Stimulated activated CD8-positive, alpha-beta memory T cell treated with anti-CD3 and anti-CD28 coated beads, Interleukin-7, amount 100 ng/mL, for 48 hours (primary cell): ENCODE data around the gene TRPM5.
"Not testable (repeated sequence)": the region's sequence is repeated elsewhere in the genome, so short reads cannot be mapped to it uniquely, and the experiment has no call there.

Experiments
- DNase-seq, 2 donors: peaks; one replicate each; pipeline ENCODE4 v3.0.0-alpha.2; 2020; ENCODE audit warnings: low read depth in 1 of 2; ENCODE audit errors: extremely low read depth in 1 of 2

TRPM5 gene, protein sequence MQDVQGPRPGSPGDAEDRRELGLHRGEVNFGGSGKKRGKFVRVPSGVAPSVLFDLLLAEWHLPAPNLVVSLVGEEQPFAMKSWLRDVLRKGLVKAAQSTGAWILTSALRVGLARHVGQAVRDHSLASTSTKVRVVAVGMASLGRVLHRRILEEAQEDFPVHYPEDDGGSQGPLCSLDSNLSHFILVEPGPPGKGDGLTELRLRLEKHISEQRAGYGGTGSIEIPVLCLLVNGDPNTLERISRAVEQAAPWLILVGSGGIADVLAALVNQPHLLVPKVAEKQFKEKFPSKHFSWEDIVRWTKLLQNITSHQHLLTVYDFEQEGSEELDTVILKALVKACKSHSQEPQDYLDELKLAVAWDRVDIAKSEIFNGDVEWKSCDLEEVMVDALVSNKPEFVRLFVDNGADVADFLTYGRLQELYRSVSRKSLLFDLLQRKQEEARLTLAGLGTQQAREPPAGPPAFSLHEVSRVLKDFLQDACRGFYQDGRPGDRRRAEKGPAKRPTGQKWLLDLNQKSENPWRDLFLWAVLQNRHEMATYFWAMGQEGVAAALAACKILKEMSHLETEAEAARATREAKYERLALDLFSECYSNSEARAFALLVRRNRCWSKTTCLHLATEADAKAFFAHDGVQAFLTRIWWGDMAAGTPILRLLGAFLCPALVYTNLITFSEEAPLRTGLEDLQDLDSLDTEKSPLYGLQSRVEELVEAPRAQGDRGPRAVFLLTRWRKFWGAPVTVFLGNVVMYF (N-terminal part only)

DNA sequence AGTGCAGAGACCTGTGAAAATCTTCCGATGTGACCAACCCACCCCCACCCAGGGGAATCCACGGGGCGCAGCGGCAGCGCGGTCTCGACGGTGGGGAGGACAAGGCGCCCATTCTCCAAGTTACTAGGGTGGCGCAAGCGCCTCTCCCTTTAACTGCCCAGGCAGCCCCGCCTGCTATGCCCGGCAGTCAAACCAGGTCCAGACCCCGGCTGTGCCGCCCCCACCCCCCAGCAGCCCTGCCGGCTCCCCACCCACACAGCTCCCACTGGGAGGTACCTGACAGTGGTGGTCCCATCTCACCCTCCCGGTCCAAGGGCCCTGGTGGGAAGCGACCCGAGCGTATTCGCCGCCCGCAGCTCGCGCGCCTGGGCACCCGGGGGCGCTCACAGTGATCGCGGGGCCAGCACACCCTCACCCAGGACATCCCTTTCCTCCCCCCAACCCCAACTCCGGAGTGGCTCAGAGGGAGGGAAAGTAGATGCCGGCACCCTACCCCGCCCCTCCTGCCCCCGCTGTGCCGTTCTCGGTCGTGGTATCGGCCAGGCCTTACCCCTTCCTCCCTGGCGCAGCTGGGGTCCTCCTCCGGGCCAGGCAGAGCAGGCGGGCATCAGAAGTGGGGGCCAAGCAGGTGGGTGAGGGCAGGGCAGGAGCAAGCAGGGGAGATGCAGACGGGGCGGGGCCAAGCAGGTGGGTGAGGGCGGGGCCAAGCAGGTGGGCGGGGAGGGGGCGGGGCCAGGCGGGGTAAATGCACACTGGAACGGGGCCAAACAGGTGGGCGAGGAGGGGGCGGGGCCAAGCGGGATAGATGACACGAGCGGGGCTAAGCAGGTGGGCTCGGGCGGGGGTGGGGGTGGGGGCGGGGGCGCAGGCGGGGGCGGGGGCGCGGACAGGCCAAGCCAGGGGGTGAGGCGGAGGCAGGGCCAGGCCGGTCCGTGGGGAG lies at the start of gene TRPM5:
TRPM5 (minus strand) TSS at position 634 of the 940 bp plus-strand sequence. CDS start 21,478 bp downstream, outside the sequence.
- DNase-seq, result peak in 1 of 2 donors; percentile 62

DNA sequence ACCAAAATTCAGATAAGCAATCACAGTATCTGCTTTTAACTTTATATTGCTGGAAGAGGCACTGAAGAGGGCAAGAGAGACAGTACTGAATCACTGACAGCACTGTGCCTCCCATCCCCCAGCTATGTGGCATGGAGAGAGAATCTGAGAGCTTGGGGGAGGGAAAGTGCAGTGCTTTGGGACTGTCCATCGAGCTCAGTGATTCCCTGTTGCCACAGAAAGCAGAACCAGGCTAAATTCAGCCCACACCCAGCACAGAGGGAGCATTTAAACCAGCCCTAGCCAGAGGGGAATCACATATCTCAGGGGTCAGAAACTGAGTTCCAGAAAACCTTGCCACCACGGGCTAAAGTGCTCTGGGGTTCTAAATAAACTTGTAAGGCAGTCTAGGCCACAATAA lies 44.8 kb upstream of the TRPM5 start:
- no peak for DNase-seq

DNA sequence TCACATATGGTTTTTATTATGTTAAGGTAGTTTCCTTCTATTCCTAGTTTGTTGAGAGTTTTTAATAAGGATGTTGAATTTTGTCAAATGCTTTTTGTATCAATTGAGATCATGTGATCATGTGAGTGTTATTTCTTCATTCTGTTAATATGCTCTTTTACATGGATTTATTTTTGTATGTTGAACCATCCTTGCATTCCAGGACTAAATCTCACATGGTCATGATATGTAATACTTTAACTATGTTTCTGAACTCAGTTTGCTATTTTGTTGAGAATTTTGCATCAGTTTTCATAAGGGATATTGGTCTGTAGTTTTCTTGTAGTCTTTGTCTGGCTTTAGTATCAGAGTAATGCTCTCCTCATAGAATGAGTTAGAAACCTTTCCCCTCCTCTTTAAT lies 43.7 kb upstream of the TRPM5 start:
- no peak for DNase-seq

DNA sequence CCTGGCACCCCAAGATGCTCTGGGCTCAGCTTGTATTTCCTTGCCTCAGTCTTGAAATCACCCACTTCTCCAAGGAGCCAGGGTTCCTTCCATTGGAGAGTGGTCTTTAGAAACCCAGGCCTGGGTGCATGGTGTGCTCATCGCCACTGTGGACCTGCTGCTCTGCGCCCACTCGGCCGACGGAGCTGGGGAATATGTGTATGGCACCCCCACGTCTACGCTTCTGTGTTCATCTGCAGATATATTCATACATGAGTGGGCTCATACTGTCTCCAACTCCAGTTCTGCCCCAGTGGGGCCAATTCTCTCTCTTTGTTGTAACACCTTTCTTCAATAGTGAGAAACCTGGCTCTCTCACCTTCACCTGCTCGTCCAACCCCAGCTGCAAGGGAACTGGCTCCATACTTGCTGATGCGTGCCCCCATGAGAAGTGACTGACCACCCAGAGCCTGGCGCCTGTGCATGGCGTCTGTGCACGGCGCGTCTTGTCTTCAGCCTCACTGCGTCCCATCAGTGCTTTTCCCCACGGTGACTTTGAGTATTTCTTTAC lies 40.3 kb upstream of the TRPM5 start:
- DNase-seq, result no peak

DNA sequence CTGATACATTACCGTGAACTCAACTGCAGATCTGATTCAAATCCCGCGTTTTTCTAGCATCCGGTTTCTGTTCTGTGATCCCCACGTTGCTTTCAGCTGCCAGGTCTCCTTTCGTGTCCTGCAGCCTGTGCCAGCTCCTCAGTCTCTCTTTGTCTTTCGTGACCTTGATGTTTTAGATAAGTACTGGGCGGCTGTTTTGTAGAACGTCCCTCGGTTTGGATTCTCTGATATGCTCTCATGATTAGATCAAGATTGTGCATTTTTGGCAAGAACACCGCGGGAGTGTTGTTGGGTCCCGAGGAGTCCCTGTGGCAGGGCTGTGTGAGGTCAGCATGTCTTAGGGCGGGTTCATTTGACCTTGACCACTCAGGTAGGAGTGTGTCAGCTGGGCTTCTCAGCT lies 39.1 kb upstream of the TRPM5 start:
- DNase-seq, result no peak

DNA sequence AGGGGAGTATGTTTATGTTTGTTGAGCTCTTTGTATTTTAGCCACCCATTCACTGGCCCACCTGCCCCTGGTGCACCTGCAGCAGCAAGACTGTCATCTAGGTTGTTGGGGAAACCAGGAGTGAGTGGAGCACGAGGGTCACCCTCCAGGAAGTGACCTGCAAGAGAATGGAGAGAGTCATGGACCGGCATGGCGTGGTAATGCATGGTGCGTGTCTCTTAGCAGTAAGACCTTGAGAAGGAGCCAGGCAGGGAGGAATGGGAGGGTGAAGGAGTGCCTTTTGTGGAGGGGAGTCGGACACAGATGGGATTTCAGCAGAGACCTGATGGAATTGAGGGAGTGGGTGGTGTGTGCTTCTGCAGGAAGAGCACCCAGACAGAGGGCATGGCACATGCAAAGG lies 38.4 kb upstream of the TRPM5 start:
- DNase-seq, result no peak

DNA sequence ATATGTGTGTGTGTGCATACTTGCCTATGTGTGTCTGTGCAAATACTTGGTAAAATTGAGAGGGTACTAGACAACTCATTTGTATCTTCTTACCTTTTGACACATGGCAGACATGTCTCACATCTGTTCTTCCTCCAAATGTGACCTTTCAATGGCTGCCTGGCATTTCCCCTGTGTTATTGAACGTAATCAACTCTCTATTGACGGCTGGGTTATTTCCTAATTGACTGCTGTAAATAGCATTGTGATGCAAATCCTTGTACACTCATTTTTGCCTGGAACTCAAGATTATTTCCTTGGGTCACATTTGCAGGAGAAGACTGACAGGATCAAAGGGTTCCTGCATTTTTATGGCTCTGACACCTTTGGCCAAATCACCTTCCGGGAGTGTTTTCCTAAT lies 37.9 kb upstream of the TRPM5 start:
- DNase-seq, result no peak

DNA sequence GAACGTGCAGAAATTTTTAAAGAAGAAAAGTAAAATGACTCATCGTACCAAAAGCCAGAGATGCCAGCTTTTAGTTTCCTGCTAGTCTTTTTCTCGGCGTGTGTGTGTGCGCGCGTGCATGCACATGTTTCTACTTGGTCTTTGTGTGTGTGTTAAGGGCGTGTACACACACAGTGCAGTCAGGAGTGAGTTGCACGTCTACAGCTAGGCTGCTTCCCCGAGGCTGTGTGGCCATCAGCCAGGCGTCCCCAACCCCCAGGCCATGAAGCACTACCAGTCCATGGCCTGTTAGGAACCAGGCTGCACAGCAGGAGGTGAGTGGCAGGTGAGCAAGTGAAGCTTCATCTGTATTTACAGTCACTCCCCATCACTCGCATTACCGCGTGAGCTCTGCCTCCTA lies 36.9 kb upstream of the TRPM5 start:
- no peak for DNase-seq

DNA sequence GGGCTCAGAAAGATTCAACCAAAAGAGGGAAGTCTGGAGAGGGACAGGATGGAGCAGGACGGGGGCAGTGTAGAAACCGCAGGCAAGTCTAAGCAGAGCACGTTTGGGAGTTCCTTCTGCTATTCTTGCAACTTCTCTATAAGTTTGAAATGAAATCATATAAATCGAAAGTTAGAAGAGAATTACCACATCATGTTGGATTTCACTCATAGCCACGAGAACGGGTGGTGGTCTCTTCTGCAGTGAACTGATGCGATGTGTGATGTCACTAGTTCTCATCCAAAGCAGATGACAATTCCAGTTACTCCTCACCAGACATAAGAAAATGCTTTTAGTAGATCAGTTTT lies 36.5 kb upstream of the TRPM5 start:
- DNase-seq, result no peak

DNA sequence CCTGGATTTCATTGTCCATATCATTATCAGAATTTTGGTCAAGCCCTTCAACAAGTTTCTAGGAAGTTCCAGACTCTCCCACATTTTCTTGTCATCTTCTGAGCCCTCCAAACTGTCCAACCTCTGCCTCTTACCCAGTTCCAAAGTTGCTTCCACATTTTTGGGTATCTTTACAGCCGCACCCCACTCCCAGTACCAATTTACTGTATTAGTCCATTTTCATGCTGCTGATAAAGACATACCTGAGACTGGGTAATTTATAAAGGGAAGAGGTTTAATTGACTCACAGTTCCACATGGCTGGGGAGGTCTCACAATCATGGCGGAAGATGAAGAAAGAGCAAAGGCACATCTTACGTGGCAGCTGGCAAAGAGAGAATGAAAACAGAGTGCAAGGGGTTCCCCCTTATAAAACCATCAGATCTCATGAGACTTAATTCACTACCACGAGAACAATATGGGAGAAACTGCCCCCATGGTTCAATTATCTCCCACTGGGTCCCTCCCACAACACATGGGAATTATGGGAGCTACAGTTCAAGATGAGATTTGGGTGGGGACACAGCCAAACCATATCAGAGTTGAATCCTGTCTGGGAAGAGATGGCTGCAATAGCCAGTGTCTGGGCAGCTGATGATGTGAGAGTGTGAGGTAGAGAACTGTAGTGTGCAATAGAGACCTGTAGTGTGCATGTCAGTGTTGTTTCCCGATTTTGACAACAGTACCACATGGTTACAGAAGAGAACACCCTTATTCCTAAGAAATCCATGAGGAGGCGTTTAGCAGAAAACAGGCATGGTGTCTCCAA lies 36.0 kb upstream of the TRPM5 start:
- not testable (repeated sequence) for DNase-seq

DNA sequence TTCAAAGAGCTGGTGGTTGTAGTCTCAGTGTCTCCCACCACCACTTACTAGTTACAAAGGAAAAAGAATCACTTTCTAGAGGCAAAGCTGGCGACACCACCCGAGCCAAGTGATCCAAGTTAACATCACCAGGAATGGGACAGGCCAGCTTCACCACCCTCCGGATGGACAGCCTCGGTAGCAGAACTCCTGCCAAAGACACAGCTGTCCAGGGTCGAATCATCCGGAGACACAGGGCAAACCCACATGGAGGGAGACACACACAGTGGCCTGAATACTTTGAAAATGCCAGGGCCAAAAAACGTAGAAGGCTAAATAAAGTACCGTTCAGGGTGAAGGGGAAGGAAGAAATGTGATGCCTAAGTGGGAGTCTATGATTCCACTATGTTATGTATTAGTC lies 33.6 kb upstream of the TRPM5 start:
- no peak for DNase-seq

DNA sequence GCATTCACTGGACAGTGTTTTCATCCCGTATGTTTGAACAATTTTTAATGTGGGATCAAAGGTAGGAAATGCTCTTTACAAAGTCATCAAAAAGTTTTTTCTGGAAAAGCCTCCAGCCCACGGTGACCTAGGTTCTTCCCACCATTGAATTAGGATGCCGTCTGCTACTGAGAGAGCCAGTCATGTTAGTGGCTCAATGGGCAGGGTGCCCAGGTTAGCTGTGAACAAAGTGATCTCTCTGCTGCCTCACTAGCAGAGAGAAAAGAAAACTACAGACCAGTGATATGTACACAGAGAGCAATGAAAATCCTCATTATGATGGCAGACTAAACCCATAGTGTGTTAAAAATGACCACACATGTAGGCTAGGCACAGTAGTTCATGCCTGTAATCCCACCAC lies 32.9 kb upstream of the TRPM5 start:
- DNase-seq, result no peak

DNA sequence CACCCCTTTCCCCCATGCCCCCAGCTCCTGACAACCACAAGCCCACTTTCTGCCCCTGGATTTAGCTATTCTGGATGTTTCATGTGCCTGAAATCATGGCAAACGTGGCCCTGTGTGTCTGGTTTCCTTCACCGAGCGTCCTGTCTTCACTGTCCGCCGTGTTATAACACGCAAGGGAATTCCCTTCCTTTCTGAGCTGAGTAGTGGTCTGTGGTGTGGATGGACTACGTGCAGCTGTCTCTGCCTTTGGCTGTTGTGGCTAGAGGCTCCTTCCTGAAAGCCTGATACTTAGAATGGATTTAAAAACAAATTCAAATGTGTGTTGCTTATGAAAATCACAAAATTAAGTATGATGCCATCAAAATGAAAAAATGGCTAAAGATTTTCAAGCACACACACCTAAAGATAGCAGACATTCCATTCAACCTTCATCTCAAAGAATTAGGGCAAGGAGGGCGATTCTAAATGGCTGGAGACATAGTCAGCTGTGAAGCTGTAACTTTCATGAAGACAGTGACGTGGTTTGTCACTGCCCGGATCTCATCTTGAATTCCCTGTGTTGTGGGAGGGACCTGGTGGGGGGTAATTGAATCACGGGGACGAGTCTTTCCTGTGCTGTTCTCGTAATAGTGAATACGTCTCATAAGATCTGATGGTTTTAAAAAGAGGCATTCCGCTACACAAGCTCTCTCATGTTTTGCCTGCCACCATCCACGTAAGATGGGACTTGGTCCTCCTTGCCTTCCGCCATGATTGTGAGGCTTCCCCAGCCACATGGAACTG lies 31.0 kb upstream of the TRPM5 start:
- no peak for DNase-seq

DNA sequence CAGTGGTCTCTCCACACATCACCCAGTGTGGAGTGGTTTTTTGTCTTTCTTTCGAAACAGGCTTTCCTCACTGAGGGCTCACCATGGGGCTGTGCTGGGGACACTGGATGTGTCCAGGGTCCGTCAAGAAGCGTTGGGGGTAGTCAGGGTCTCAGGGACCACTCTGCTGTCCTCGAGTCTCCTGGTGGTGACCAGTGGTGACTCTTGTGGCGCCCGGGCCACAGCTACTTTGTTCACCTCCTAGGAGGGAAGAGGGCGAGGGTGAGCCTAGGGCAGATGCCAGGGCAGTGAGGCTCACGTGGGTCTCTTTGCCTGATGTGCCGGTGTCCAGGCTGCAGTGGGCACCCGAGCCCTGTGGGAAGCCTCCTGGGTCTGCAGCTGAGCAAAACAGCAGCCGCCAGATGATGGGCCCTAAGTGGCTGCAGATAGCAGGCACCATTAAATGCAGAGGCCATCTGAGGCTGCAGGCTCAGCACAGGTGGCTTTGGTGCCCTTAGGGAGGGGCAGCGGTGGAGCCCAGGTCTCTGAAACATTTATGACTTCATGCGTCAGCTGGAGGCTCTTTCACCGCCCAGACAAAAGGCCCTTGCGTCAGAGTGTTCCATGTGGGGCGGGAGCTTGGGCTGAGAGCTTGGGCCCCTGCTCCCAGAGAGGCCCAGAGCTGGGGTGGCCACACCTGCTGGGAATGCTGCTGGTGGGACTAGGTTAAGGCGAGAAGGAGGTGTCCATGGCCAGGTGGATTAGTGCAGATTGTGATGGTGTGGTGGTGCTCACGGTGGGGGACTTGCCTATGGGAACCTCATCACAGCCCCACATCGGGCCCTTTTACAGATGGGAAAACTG lies 30.0 kb upstream of the TRPM5 start:
- DNase-seq, result no peak

DNA sequence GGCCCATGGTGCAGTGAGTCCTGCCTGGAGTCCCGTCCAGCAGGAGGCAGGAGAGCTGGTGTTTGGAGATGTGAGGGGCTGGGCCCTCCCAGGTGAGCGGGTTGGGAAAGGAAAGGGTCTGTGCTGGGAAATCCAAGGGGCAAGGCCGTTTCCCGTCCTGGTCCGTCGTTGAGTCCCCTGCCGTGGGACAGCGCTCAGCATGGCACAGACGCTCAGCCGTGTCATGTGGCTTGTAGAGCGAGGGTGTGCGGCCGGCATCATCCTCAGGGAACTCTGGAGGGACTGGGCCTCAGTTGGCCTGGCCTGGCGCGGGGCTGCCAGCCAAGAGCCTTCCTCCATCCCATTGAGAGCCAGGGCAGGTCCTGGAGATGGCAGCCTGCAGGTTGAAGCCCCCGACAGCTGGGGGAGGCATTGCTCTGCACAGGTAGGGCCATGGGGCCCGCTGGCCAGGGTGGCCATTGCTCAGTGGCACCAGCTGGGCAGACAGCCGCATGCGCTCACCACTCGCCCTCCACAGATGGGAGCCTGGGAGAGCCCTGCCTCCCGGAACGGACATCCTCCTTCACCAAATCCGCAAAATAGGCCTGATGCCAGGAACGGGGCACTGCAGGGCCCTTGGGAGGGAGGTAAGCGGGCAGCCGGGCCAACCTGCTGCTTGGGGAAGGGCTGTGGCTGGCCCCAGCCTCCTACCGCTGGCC lies 29.2 kb upstream of the TRPM5 start:
- DNase-seq, result no peak

DNA sequence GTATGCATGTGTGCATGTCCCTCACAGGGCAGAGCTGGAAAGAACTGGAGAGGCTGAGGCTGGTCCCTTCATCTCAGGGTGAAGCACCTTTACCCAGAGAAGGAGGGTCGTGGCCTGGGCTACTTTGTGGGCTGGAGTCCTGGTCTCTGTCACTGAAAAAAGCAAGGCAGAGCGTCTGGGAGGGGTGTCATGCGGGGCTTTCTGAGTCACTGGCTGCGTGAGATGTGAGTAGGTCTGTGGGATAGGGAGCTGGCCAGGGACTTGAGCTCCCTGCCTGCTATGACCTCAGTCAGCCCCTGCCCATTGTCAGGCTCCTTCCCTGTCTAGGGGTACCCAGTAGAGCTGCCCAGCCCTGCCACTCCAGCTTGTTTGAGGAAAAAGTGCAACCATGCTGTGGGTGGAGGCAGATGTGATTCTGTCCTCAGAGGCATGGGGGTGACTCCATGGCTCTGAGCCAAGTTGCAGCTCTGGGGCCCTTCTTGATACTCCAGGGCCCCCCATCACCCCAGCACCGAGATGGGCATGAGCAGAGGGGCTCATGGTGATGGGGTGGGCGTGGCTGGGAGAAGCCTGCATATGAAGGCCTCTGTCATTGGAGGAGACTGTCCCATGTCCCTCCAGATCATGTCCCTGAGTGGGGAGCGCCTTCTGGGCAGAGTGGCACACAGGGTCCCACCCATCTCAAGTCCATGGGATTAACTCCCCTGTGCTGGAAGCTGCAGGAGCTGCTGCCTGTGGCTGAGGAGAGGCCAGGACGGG lies 28.3 kb upstream of the TRPM5 start:
- no peak for DNase-seq

DNA sequence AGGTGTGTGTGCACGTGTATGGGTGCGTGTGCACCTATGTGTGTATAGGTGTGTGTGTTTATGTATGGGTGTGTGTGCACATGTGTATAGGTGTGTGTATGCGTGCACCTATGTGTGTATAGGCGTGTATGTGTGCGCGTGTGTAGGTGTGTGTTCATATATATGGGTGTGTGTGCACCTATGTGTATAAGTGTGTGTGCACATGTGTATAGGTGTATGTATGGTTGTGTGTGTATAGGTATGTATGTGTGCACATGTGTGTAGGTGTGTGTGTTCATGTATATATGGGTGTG lies 27.4 kb upstream of the TRPM5 start:
- DNase-seq, result no peak
